ENCODE measurements around the gene ST6GALNAC6.

The ST6GALNAC6 gene

DNA sequence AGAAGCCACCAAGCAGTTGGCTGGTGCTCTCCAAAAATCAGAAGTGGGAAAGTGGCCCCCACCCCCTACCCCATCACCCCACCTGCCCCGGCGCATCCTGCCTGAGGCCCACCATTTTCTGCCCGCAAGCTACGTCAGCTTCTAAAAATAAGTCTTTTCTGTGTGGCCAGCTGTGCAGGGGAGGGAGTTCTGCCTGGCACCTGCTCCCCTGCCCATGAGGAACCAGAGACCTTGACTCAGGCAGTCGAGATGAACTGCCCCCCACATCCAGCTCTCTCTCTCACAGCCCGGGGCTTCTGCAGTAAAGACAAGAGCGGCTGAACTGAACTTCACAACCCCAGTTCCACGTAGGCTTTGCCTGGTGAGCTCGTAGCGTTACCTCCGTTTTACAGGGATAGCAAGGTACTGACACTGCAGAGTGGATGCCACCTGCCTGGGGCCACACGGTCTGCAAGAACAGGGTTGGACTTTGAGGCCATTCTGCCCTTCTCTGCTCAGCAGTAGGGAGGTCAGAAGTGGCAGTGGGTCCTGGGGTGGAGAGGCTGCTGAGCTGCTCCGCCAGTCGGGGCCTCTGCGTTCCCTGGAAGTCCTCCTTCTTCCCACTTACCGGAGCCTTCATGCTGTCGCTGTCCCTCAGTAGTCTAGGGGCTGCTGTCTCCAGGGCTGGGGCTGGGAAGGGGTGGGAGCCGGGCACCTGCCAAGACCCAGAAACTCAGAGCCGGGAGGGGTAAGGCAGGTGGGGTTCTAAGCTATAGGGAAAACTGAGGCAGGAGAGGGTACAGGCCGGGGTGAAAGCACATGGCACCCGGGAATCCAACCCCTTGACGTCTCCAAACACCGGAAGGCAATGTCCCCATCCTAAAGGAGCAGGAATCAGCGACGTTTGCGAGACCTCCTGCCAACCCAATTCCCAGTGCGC is 16.7 kb upstream of the ST6GALNAC6 start:
- no peak for DNase-seq

DNA sequence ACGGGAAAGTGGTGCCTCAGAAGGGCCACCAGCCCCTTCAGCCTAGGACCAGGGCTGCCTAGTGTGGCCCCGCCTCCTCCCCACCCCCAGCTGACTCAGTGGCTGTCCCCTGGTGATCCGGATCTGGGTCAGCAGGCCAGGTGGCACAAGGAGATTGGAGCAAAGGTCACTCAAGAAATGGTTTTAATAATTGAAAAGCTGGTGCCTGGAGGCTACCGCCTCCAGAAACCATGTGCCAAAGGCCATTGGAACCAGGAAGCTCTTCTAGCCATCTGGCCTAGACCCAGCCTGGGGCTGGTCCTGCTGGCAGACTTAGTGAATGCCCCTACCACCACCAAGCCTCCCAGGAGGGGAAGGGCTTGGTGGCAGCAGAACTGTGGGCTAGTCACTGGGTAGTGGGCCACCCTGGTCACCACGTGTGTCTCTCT is 15.9 kb upstream of the ST6GALNAC6 start:
- no peak for DNase-seq

DNA sequence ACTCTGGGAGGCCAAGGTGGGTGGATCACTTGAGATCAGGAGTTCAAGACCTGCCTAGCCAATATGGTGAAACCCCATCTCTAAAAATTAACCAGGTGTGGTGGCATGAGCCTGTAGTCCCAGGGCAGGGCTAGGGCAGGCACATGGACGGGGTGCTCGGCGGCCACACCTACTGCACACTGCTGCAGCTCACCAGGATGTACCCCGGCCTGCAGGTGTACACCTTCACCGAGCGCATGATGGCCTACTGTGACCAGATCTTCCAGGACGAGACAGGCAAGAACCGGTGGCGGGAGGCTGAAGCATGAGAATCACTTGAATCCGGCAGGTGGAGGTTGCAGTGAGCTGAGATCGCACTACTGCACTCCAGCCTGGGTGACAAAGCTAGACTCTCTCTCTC is 14.3 kb upstream of the ST6GALNAC6 start:
- DNase-seq, result no peak

DNA sequence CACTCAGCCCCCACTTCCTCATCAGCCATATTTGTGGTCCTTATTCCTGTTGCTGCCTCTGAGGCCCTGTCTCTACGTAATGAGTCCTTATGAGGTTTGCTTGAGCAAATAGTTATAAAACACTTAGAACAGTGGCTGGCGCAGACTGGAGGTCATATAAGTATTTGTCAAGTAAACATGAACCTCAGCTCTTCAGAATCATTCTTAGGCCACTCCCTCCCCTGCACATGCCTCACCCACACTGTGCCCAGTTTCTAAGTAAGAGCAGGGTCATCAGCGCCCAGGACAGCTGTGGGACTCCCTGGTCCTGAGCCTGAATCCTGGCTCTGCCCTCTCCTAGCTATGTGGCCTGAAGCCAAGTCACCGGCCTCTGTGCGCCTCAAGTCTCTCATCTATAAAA is 13.5 kb upstream of the ST6GALNAC6 start:
- DNase-seq, result no peak

DNA sequence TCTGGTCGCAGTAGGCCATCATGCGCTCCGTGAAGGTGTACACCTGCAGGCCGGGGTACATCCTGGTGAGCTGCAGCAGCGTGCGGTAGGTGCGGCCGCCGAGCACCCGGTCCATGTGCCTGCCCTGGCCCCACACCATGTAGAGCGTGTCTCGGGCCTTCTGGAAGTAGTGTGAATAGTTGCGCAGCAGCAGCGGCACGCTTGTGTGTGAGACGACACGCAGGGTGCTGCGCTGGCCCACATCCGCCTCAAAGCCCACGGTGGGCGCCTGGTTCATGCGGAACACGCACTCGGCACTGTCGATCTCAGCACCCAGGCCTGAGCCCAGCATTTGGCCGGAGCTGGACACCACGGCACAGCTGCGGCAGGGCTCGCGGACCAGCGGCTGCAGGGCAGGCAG is 12.9 kb upstream of the ST6GALNAC6 start:
- DNase-seq, result no peak

DNA sequence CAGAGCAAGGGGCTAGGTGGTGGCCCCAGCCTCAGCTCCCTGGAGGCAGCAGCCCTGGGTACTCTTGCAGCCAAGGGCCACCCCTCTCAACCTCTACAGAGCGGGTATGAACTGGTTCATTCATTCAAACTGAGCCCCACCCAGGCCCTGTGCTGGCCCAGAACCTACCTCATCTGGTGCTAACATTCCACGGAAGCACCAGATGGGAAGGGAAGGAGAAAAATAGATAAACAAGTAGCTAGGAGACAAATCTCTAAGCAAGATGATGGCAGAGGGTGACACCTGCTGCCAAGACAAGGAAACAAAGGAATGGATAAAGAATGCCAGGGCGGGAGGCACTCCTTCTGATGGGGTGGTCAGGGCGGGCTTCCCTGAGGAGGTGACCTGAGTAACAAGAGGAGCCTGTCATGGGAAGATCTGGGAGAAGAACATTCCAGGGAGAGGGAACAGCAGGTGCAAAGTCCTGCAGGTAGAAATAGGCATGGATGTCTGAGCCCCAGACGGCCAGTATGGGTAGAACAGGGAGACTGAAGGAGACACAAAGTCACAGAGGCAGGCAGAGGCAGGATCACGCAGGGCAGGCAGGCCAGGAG is 11.3 kb upstream of the ST6GALNAC6 start:
- no peak for DNase-seq

DNA sequence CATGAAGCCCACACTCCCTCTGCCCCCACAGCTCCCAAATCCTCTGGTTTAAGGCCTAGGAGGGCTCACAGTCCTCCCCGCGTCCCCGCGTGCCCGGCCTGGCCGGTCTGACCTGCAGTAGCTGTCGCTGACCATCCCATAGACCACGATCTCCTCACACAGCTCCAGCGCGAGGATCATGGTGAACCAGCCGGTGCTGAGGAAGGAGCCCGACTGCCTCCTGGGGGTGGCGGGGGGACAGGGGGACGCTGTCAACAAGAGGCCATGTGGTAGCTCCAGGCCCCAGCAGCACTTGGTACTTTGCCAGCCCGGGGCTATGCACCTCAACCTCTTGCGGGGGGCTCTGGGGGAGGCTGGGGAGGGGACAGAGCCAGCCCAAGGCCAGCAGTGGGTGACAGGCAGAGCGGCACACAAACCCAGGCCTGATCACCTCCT is 10.5 kb upstream of the ST6GALNAC6 start:
- no peak for DNase-seq

DNA sequence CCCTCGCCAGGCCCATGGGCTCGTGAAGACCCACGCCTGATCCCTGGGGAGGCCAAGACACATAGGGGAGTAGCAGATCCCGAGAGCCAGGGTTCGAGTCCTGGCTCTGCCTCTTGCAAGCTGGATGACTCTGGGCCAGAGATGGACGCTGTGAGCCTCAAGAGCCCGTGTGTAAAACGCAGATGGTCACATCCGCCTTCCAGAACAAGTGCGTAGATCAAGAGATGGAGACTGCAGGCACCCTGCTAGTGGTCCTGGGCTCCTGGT is 9.2 kb upstream of the ST6GALNAC6 start:
- DNase-seq, result no peak

DNA sequence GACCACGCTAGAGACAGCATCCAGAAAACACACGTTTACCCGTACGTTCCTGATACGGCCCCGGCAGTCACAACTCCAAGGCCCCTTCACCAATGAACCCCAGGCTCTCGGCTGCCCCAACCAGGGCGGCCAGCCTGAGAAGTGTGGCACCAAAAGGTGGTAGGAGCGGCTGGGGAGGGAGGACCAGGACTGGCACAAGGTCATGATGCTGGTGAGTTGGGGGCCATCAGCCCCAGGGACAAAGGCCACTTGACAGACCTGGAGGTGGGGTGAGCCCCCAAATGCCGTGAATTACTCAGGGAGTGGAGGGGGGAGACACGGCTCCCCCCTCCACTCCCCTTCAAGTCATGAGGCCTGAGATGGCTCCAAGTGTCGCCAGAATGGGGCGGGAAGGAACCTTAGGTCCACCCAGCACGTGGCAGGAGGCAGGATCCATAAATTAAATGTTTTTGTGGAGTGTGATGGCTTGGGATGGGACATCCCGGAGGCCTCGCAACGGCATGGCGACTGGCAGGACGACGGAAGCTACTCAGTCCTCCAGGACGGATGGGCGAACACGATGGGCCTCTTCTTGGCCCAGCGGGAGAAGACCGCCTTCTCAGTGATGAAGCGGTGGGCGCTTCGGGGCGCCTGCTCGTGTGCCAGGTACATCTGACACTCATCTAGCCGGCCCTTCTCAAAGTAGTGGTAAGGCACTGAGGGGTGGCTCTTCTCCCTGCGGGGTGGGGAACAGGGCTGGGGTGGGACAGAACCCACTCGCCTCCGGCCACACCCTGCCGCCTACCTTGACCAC is 8.7 kb upstream of the ST6GALNAC6 start:
- DNase-seq, result no peak

DNA sequence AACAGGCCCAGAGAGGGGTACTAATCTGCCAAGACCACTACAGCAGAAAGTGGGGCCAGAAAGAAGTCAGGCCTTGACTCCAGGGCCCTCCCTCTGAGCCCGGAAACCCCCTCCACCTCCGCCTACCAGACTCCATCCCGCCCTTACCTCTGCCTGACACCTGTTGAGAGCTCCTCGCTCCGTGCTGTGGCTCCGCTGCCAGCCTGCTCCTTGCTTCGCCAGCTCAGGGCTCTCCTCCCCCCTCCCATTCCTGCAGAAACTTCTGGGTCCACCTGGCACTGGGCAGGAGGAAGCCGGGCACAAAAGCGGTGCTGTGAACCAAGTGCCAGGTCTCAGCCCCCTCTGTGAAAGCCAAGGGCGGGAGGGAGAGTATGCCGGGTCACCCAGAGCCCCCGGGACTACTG is 6.4 kb upstream of the ST6GALNAC6 start:
- no peak for DNase-seq

DNA sequence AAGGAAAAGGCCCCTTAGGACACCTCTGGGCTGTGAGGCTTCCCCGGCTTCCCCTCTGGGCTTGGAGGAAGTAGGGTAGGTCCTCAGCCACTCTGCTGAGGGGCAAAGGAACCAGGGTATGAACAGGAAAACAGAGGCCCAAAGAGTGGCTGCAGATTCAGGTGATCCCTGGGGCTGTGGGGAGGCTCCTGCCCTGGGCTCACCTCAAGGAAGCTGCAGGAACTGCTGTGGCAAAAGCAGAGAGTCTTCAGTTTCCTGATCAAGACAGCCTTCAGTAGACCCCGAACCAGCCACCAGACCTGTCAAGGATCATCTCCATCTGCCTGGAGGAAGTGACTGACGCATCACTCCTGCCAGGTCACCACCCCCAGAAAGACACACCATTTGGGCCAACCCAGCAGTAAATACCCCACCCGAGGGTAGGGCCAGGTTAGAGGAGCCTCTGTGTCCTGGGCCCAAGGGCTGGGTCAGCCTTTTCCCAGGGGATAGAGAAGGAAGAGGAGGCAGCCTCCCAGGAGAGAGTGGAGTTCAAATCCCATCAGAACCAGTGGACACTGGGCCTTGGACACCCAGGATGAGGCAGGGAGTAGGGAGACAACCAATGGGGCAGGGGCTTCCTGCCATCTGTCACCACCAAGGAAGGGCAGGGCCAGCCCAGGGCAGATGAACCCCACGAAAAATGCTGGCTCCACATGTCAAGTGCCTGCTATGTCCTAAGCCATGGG is 5.8 kb upstream of the ST6GALNAC6 start:
- DNase-seq, result no peak

DNA sequence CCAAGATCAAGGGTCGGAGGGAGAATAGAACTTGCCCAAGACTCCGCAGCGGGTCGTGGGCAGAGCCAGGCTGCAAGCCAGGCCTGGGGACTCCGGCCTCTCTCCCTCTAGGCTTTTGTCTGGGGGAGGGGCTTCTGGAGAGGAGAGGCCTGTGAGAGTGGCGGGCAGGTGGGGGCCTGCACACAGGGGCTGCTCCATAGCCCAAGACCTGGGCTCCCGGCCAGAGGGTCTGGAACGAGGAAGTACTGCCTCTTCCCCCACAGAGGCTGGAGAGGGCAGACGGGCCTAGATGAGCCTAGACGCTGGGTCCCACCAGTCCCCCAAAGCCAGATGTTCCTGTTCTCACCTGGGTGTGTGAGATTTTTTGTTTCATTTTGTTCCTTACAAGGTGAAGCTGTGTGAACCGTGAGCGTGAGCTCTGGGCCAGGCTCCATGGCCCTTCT is 5.2 kb upstream of the ST6GALNAC6 start:
- DNase-seq, result no peak

DNA sequence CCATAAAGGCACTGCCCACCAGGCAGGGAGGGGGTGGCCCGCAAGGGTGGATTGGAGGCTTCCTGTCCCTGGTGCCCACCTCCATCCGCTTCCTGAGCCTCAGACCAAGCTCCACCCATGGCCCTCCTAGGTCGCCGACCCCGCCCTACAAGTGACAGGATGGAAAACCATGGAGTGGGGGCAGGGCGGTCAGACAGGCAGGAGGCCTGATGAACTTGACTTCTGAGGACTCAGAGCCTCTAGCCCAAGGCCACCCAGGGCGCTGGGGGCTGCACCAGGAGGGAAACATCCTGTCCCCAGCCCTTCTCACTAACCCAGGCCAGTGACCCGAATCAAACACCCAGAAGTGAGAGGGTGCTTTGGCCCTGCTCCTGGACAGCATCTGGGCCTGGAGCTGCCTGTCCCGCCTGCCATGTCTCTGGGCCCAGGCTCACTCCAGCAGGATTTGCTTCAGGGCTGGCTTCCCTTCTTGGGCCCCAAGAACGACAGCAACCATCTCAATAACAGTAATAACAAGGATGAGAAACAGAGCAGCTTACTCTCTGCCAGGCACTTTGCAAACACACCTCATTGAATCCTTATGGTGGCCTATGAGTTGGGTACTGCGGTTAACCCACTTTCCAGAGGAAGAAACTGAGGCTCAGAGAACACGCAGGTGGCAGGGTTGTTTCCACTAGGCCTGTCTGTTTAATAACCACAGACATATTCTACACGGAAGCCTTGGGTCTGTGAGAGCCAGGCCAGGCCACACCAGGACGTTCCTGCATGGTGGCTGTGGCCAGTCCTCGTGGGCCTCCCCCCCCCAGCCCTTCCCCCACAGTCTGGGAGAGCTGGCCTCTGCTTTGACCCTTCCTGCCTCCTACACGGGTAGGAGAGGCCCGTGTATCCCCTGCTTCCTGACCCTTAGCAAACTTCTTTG is 4.4 kb upstream of the ST6GALNAC6 start:
- no peak for DNase-seq

DNA sequence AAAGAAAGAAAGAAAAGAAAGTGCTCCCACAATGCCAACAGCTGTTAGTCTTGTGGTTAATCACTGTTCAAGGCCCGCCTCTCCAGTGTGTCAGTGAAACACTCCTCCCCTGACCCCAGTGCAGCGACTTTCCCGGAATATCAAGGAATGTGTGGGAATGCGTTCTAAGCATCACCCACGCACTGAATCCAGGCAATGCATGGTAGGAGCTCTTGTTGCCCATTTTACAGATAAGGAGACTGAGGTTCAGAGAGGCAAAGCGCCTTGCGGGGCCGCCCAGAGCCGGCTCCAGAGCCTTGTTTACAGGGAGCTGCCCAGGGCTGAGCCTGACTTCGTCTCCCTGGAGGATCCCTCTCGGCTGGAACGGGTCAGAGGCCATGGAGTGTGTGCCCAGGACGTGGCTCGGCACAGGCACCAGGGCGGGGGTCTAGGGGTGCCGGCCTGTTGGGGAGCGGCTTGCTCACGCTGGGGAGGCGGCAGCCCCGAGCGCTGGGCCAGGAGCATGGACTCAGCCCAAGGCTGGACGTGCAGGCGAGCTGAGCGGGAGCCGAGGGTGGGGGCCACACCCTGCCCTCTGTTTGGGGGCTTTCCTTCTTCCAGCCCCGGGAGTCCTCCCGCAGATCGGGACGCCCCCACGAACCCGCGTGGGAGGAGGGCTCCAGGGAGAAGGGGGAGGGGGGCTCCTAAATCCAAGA is 823 bp downstream of the ST6GALNAC6 start:
- DNase-seq, result no peak

DNA sequence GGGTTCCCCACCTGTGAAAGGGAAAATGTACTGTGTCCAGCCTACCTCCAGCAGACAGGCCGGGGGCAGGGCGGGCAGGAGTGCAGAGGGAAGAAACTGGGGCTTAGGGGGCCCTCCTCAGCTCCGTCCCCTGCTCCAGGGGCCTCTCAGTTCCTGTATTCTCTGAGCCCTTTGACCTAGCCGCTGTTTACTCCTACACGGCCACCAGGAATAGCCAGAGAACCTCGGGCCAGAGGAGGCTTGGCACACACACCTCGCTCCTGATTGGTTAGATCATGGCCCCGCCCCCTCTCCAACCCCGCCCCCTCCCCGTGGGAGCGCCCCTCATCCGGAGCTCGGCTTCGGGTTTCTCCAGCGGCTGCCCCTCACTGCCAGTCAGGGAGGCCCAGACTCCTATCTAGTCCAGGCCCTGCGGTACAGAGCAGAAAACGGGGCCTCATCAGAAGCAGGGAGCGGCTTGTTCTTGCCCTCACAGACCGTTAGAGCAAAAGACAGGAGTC is 2.2 kb downstream of the ST6GALNAC6 start:
- DNase-seq, result no peak

DNA sequence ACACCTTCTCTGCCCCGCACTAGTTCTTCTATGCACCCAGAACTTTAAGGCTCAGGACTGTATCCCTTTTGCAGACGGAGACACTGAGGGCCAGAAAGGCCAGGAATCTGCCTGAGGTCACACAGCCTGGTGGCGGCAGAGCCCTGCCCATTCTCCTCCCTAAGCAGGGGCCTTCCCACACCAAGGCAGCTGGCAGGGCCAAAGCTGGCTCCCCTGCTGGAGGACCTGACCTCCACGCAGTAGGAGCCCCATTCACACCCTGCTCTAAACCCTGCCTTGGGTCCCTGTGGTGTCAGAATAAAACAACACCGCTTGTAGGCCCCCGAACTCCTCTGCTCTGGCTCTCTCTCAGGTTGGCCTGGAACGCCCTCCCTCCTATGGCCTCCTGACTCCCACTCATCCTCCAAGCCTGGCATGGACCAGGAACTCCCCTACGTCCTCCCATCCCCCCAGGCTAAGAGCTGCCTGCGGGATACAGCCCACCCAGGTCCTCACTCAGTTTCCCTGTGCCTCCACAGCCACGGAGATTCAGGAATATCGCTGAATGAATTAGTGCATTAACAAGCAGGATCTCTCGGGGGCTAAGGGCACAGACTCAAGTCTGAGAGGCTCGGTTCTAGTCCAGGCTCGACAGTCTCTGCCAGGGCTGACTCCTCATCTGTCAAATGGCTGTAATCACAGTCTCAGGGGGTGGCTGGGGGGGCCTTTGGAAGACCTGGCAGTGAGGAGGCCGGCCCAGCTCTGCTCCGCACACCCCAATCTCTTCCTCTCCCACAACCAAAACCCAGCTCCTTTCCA is 2.8 kb downstream of the ST6GALNAC6 start:
- no peak for DNase-seq

DNA sequence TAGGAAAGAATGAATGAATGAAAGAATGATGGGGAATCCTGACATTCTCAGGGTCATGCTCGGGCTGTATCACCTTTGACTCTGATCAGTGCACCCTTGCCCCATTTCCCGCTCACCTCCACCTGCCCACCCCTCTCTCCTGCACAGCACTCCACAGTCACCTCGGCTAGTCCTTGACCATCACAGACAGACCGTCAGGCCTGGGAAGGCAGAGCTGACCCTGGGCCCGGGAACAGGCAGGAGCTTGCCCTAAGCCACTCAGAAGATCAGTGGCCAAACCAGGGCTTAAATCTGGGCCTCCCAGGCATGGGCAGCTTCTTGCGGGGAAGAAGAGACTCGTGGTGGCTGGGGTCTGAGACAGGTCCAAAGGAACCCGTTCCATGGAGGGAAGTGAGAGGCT is 3.6 kb downstream of the ST6GALNAC6 start:
- DNase-seq, result no peak

DNA sequence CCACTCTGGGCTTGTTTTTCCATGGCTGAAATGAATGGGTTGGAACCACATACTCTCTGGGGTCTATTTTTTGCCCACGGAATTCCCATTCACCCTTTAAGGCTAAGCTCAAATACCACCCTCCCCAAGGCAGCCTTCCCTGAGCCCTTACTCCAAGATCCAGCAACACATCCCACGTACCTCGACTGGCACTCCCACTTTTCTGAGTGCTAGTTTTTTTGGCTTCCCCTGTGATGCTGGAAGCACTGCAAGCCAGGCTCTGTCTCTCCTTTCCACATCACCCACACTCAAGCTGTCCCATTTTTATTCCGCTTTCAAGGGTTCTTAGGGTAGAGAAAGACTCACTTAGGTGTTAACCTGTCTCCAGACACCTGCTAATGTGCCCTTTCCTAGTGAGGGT is 6.0 kb downstream of the ST6GALNAC6 start:
- DNase-seq, result no peak

DNA sequence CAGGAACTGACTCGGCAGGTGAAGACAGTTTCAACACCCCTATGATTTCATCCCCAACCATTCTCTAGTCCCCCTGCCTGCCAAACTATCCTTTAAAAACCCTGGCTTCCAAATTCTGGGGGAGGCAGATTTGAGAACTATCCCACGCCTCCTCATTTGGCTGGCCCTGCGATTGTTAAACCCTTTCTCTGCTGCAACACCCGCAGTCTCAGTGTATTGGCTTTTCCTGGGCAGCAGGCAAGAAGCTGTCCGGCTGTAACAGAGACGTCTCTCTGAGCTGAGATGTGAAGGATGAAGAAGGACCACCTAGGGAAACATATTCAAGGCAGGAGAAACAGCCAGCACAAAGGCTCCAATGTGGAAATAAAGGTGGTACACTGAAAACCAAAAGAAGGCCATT is 6.6 kb downstream of the ST6GALNAC6 start:
- no peak for DNase-seq

DNA sequence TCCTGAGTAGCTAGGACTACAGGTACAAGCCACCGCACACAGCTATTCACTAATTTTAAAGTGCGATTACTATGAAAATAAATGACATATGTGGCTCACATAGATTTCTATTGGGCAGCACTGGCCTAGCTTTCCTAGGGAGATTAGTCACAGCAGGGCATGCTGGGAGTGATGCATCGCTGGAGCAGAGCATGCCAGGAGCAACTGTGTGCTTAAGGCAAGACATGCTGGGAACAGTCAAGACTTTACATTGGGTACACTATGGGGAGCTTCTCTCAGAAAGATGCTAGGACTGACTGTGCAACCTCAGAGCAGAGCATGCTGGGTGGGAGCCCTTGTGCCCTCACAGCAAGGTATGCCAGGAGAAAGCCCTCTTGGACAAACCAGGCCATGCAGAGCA is 9.3 kb downstream of the ST6GALNAC6 start:
- no peak for DNase-seq
